GM21390 (cell line): ENCODE data around the gene CACNA1A.
"Not testable (repeated sequence)": the region's sequence is repeated elsewhere in the genome, so short reads cannot be mapped to it uniquely, and the experiment has no call there.

ENCODE experiments used
- ATAC-seq: cut with Tn5 transposase; IDR thresholded peaks from one replicate; pipeline ENCODE4 v1.9.1; 2021; ENCODE audit not compliant: unreplicated experiment

CACNA1A gene

DNA sequence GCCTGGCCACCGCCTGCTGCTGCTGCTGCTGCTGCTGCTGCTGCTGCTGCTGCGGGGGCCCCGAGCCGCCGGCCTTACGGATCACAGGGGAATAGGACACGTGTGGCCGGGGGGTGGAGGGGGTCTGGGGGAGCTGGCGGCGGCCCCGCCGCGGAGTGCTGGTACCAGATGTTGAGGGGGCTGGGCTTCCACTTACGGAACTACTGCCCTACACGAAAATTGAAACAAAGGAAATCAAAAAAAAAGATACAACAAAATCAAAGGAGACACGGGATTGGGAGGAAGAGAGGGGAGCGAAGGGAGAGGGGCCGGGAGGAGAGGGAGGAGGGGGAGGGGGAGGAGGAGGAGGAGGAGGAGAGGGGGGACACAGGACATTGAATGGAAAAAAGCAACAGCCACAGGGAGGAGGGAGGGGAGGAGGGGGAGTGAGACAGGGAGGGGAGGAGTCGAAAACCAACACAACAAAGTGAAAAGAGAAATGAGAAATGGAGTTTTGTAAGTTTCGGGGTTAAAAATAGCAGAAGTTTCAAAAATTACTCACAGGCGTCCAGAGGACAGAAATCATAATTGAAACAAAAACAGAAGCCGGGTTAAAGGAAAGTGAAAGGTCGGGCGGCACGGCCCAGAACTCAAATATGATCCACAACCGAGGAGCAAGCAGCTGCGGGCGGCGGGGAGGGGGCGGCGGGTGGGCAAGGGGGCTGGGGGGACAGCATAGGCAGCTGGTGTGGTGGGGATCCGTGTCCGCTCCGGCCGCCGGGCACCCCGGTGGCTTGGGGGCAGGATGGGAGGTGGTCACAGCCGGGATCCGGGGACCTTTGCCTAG lies 298.2 kb downstream of the CACNA1A start:
- no peak for ATAC-seq

DNA sequence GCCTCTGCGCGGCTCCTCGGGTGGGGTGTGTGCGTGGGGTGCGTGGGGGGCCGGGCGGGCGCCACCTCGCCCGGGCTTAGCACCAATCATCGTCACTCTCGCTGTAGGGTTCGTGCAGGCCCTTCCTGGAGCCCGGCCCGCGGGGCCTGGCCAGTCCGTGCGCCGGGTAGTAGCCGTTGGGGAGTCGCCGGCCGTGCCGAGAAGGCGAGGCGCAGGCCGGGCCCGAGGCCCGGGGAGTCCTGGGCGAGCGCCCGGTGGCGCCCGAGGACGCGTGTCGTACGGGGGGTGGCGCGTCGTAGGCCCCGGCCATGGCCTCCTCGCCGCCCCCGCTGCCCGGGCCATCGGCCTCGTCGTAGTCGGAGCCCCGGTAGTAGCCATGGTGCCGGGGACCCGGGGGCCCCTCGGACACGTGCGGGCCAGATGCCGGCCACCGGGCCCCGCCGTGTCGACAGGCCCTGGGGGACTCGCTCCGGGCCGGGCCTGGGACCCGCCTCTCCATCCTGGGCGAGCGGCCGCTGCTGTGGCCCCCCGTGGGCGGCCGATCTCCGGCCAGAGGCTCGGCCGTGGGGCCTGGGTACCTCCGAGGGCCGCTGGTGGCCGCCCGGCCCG lies 298.9 kb downstream of the CACNA1A start:
- no peak for ATAC-seq

DNA sequence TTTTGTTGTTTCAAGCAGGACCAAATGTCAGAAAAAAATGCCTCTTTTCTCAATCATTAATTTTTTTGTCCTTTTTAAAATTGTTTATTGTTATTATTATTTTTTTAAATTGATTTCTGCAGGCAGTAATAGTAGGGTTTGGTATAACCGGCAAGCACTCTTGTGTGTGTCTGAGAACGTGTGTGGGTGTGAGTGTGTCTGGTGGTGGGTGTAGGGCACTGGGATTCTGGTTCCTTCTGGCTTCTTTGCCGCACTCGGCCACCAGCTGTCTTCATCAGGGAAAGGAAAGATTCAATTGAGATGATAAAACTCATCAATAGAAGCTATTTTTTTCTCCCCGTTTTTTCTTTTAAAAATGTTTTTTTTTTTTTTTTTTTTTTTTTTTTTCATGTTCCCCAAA lies 299.7 kb downstream of the CACNA1A start:
- ATAC-seq = no peak

DNA sequence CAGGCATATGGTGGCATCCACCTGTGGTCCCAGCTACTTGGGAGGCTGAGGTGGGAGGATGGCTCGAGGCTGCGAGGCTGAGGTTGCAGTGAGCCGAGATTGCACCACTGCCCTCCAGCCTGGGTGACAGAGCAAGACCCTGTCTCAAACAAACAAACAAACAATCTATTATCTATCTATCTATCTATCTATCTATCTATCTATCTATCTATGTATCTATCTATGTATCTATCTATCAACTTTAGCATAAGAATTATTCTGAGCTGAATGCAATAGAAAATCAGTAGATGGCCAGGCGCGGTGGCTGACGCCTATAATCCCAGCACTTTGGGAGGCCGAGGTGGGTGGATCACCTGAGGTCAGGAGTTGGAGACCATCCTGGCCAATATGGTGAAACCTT lies 304.2 kb downstream of the CACNA1A start:
- not testable (repeated sequence) for ATAC-seq

DNA sequence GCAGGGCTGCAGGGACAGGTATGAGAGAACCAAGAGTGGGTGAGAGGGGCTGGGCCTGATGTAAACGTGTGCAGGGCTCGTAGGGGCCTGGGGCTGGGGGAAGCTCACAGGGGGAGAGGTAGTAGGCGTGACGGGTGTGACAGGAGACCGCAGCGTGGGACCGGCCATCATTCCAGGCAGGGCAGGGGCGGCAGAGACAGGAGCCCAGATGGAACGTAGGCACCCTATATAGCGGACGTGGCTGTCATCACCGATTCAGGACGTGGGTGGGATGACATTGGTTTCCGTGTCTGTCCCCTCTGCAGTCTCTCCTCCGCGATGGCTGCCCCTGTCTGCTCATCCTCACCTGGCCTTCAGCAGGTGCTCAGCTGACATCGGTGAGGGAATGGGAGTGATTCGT lies 307.6 kb downstream of the CACNA1A start:
- no peak for ATAC-seq

DNA sequence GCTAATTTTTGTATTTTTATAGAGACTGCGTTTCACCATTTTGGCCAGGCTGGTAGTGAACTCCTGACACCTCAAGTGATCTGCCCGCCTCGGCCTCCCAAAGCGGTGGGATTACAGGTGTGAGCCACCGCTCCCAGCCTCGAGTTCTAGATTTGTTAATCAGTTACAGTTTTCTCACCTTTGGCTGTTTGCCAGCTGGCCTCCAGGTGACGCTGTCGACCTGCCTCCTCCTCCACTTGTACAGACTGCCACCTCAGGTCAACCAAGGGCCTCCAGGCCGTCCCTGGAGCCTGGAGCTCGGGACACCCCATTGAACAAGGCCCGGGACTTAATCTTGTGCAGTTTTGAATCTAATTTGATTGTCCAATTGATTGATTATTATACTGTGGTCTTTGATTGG lies 310.6 kb downstream of the CACNA1A start:
- ATAC-seq = no peak

DNA sequence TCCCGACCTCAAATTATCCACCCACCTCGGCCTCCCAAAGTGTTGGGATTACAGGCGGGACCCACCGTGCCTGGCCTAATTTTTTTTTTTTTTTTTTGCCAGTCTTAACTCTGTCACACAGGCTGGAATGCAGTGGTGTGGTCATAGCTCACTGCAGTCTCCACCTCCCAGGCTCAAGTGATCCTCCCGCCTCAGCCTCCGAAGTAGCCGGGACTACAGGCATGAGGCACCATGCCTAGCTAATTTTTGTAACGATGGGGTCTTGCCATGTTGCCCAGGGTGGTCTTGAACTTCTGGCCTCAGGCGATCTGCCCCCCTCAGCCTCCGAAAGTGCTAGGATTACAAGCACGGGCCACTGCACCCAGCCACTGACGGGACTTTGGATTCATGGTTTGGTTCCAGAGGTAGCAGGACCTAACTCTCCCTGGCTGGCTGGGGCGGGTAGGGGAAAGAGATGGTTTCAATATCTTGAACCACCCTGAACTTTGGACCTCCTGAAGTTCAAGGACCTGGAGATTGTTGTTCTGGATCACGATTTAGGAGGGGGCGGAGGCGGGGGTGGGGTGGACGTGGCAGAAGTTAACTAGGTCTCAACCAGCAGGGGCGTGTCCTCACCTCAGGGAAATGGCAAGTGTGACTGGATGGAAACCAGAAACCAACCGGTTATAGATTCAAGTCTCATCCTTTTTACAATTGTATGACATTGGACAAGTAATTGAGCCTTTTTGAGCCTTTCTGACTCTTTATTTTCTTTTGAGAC lies 315.3 kb downstream of the CACNA1A start:
- no peak for ATAC-seq

DNA sequence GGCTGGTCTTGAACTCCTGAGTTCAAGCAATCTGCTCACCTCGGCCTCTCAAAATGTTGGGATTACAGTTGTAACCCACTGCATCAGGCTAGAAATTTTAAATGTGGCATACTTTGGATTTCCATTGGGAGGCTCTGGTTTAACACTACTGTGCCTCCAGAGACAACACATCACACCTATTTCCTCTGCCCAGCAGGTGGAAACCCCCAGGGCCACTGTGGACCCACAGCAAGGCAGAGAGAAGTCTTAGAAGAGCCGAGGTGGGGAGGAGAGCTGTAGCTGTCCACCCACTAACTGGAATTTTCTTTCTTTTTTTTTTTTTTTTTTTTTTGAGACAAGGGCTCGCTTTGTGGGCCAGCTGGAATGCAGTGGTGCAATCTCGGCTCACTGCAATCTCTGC lies 316.7 kb downstream of the CACNA1A start:
- ATAC-seq = no peak

DNA sequence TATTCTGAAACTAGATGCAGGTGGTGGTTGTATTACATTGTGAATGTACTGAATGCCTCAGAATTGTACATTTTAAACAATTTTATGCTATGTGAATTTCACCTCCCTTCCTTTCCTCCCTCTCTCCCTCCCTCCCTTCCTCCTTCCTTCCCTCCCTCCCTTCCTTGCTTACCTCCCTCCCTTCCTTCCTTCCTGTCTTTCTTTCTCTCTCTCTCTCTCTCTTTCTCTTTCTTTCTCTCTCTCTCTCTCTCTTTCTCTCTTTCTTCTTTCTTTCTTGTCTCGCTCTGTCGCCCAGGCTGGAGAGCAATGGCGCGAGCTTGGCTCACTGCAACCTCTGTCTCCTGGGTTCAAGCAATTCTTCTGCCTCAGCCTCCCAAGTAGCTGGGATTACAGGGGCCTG lies 318.9 kb downstream of the CACNA1A start:
- ATAC-seq = no peak

DNA sequence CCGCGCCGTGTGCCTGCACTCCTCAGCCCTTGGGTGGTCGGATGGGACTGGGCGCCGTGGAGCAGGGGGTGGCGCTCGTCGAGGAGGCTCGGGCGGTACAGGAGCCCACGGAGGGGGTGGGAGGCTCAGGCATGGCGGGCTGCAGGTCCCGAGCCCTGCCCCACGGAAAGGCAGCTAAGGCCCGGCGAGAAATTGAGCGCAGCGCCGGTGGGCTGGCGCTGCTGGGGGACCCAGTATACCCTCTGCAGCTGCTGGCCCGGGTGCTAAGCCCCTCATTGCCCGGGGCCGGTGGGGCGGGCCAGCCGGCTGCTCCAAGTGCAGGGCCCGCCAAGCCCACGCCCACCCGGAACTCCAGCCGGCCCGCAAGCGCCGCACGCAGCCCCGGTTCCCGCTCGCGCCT lies 319.6 kb downstream of the CACNA1A start:
- not testable (repeated sequence) for ATAC-seq

DNA sequence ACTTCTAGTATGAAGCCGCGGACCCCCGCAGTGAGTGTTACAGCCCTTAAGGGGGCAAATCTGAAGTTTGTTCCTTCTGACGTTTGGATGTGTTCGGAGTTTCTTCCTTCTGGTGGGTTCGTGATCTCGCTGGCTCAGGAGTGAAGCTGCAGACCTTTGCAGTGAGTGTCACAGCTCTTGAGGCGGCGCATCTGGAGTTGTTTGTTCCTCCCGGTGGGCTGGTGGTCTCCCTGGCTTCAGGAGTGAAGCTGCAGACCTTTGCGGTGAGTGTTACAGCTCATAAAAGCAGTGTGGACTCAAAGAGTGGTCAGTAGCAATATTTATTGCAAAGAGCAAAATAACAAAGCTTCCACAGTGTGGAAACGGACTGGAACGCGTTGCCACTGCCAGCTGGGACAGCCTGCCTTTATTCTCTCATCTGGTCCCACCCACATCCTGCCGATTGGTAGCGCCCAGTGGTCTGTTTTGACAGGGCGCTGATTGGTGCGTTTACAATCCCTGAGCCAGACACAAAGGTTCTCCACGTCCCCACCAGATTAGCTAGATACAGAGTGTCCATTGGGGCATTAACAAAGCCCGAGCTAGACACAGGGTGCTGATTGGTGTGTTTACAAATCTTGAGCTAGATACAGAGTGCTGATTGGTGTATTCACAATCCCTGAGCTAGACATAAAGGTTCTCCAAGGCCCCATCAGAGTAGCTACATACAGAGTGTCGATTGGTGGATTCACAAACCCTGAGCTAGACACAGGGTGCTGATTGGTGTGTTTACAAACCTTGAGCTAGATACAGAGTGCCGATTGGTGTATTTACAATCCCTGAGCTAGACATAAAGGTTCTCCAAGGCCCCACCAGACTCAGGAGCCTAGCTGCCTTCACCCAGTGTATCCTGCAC lies 320.3 kb downstream of the CACNA1A start:
- ATAC-seq = not testable (repeated sequence)

DNA sequence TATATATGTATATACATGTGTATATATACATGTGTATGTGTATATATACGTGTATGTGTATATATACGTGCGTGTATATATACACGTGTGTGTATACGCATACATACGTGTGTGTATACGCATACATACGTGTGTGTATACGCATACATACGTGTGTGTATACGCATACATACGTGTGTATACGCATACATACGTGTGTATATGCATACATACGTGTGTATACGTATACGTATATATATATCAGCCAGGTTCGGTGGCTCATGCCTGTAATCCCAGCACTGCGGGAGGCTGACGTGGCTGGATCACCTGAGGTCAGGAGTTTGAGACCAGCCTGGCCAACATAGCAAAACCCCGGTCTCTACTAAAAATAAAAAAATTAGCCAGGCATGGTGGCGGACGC lies 321.4 kb downstream of the CACNA1A start:
- ATAC-seq = not testable (repeated sequence)

DNA sequence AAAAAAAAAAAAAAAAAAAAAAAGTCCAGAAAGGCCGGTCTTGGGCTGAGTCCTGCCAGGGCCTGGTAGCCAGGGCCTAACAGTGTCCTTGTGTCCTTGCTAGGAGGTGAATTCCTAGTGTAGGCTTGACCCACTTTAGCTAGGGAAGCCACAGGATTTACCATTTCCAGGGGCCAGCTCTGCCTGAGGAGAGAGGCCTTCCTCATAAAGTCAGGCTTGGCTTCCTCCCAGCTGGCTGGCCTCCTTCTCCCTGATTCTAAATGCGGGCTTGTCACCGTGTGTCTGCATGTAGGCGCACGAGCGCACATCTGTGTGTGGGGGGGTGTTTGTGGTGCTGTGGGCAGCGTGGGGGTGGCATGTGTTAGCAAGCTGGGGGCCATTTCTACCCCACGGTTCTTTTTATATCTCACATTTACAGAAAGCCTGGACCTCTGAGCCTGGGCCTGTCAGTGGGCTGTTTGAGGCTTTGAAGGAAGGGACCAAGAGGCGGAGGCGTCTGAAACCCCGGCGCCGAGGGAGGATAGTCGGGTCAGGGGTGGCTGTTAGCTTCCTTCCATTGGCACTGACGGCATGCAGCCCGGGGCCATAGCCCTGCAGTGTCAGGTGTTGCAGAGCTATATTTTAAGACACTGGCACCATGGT lies 324.4 kb downstream of the CACNA1A start:
- no peak for ATAC-seq

DNA sequence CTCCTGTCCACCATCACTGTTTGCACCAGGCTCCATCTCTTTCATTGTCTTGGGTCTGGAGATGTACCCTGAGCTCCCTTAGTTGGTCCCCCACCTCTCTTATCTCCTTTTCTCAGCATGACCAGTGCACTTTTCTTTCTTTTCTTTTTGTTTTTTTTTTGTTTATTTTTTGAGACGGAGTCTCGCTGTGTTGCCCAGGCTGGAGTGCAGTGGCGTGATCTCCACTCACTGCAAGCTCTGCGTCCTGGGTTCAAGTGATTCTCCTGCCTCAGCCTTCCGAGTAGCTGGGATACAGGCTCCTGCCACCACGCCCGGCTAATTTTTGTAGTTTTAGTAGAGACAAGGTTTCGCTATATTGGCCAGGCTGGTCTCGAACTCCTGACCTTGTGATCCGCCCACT lies 328.0 kb downstream of the CACNA1A start:
- not testable (repeated sequence) for ATAC-seq

DNA sequence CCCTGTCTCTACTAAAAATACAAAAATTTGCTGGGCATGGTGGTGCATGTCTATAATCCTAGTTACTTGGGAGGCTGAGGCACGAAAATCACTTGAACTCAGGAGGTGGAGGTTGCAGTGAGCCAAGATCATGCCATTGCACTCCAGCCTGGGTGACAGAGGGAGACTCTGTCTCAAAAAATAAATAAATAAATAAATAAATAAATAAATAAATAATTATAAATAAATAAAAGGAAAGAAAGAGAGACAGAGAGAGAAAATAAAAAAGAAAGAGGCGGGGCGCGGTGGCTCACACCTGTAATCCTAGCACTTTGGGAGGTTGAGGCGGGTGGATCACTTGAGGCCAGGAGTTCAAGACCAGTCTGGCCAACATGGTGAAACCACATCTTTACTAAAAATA lies 328.7 kb downstream of the CACNA1A start:
- ATAC-seq = not testable (repeated sequence)

DNA sequence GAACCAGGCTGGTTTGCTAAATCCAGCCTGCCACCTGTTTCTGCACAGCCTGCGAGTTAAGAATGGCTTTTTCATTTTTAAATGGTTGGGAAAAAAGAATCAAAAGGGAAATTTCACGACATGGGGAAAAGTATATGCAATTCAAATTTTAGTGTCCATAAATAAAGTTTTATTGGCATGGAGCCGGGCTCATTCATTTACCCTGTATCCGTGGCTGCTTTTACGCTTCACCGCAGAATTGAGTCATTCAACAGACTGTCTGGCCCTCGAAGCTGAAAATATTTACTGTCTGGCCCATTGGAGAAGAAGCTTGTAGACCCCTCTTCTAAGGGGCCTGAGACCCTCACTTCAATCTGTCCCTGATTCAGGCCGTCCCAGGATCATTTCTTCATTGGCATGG lies 329.9 kb downstream of the CACNA1A start:
- ATAC-seq = no peak

DNA sequence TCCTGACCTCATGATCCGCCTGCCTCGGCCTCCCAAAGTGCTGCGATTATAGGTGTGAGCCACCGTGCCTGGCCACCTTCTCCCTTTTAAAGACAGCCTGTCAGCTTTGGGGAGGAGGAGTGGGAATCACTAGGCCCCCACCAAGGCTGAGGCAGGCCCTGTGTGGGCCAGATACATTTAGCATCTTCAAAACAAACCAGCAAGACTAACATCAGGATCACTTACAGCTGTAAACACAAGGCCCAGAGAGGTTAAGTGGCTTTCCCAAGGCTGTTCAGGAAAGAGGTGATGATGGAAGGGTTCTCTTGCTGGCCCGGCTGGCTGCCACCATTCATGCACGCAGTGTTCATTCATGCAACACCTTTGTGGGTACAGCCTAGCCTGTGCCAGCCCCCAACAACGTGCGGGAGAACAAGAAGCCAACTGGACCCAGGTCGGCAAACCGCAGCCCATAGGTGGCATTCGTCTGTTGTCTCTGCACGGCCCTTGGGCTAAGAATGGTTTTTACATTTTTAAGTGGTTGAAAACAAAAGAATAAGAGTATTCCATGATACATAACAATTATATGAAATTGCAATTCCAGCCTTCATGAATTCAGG lies 333.0 kb downstream of the CACNA1A start:
- no peak for ATAC-seq

DNA sequence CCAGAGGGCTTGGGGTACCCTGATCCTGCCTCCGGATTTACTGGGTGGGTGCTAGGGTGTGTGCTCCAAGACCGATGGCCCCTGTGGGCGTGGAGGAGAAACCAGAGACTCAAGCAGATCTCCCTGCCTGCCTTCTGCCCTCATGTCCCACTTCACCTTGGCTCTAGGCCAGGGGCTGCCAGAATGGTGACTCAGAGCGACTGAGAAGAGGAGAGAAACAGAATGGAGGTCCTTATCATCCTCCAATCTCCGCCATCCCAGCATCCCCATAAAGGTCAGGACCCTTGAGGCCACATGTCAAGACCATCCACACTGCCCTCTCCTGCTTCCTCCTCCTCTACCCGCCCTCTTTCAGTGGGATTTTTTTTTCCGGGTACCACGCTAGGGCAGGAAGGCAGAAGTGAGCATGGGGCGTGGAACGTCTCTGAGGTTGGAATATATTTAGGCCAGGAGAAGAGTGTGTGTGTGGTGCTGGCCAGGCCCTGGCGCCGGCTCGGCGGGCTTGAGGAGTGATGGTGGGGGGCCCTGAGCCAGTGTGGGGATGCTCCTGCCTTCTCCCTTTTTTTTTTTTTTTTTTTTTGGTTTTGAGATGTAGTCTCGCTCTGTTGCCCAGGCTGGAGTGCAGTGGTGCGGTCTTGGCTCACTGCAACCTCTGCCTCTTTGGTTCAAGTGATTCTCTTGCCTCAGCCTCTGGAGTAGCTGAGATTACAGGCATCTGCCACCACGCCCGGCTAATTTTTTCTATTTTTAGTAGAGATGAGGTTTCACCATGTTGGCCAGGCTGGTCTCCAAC lies 333.7 kb downstream of the CACNA1A start:
- ATAC-seq = no peak

DNA sequence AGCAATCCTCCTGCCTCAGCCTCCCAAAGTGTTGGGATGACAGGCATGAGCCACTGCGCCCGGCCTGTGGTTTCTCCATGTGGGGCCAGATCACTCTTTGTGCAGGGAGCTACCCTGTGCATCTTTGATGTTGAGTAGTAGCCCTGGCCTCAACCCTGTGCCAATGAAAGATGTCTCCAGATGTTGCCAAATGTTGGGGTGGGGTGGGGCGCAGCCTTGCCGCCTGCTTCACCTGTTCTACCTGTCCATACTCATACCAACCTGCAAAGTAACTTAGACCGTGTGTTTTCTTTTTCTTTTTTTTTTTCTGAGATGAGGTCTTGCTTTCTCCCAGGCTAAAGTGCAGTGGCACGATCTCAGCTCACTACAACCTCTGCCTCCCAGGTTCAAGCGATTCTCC lies 335.1 kb downstream of the CACNA1A start:
- ATAC-seq = no peak
